ENCODE measurements around the gene PHF8. TPM values are rescaled to one million over a fixed set of nuclear protein-coding genes. Genes with fewer than 3 reads are reported as not detected.

PHF8 gene
- total RNA-seq, 1 experiment from 2014 or later: 31.0 TPM

DNA sequence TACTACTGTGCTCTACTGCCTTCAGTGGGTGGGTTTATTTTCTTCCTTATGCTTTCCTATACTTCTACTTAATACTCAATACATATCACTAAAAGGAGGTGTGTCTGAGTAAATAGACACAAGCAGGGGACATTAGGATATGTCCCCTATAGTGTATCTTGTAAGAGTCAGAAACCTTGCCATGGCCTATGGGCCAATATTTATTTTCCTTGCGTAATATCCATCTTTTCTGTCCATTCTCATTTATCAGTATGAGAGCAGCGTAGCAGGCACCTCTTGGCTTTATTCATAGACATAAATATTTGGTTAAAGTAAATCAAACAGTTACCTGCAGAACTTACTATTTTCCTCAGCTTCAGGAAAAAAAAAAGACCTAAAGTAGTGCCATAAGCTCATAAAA, 46.6 kb upstream of the PHF8 start:
- CTCF ChIA-PET: no interaction called here
- intact Hi-C loops (cut with micrococcal nuclease; ENCODE audit: unreplicated experiment): no loop called here
- H3K4me3 ChIP-seq (ENCODE audit: low read depth, low read length, poor library complexity, severe bottlenecking): no peak overlapping the region
- TF ChIP-seq, protein P1, sequence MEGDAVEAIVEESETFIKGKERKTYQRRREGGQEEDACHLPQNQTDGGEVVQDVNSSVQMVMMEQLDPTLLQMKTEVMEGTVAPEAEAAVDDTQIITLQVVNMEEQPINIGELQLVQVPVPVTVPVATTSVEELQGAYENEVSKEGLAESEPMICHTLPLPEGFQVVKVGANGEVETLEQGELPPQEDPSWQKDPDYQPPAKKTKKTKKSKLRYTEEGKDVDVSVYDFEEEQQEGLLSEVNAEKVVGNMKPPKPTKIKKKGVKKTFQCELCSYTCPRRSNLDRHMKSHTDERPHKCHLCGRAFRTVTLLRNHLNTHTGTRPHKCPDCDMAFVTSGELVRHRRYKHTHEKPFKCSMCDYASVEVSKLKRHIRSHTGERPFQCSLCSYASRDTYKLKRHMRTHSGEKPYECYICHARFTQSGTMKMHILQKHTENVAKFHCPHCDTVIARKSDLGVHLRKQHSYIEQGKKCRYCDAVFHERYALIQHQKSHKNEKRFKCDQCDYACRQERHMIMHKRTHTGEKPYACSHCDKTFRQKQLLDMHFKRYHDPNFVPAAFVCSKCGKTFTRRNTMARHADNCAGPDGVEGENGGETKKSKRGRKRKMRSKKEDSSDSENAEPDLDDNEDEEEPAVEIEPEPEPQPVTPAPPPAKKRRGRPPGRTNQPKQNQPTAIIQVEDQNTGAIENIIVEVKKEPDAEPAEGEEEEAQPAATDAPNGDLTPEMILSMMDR (conservative IDR thresholded peaks at IDR 0.05; ENCODE audit: low read depth, low read length): no peak
- TF ChIP-seq EZH2 (IDR thresholded peaks at IDR 0.05; ENCODE audit: borderline replicate concordance, low read depth, low read length, poor library complexity, severe bottlenecking): no peak
- H3K9me3 ChIP-seq (ENCODE audit: low read depth, low read length, poor library complexity, severe bottlenecking): no peaks in the 10 kb centered on the region
- H3K36me3 ChIP-seq (ENCODE audit: insufficient read depth, low read length, poor library complexity, severe bottlenecking): no peaks in the 10 kb centered on the region
- H3K27me3 ChIP-seq (replicated peaks; ENCODE audit: insufficient read depth, low read depth, low read length, poor library complexity): no peaks in the 10 kb centered on the region
- POLR2A ChIA-PET (ENCODE audit: low non-redundant PET): no interaction called here
- no TSS peak for BruUV-seq (replicated peaks)
- H3K27ac ChIP-seq (ENCODE audit: low read depth, low read length, poor library complexity, severe bottlenecking): no peak overlapping the region
- H3K4me1 ChIP-seq (ENCODE audit: insufficient read depth, low read length, poor library complexity, severe bottlenecking): no peaks in the 10 kb centered on the region
- DNase-seq (ENCODE audit: low spot score): no peak

DNA sequence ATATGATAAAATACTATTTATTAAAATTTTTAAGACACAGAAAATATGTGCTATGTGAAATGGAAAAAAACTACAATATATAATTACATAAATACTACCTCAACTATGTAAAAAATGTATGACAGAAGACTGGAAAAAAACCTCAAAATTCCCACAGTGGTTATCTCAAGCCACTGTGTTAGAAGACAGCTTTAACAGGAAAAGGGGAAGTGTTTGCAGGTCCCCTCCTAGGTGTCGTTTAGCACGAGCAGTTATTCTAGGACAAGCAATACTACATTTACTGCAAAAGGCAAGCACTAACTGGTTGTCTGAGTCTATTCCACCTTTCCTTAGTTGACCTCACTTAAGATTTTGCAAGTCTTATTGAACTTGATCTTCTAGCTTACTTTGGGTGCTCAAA, 44.9 kb upstream of the PHF8 start:
- H3K4me1 ChIP-seq (ENCODE audit: insufficient read depth, low read length, poor library complexity, severe bottlenecking): no peaks in the 10 kb centered on the region
- TF ChIP-seq, protein P1 (conservative IDR thresholded peaks at IDR 0.05; ENCODE audit: low read depth, low read length): no peak
- TF ChIP-seq EZH2 (IDR thresholded peaks at IDR 0.05; ENCODE audit: borderline replicate concordance, low read depth, low read length, poor library complexity, severe bottlenecking): no peak
- BruUV-seq (replicated peaks): no TSS peak
- ChIA-PET CTCF (no interaction called here), POLR2A (ENCODE audit: low non-redundant PET) (no interaction called here)
- no peaks in the 10 kb centered on the region for H3K27me3 ChIP-seq (replicated peaks; ENCODE audit: insufficient read depth, low read depth, low read length, poor library complexity)
- intact Hi-C loops (cut with micrococcal nuclease; ENCODE audit: unreplicated experiment): no loop called here
- DNase-seq (ENCODE audit: low spot score): no peak
- no peak overlapping the region for H3K4me3 ChIP-seq (ENCODE audit: low read depth, low read length, poor library complexity, severe bottlenecking)
- H3K9me3 ChIP-seq (ENCODE audit: low read depth, low read length, poor library complexity, severe bottlenecking): no peaks in the 10 kb centered on the region
- H3K36me3 ChIP-seq (ENCODE audit: insufficient read depth, low read length, poor library complexity, severe bottlenecking): no peaks in the 10 kb centered on the region
- H3K27ac ChIP-seq (ENCODE audit: low read depth, low read length, poor library complexity, severe bottlenecking): no peak overlapping the region

DNA sequence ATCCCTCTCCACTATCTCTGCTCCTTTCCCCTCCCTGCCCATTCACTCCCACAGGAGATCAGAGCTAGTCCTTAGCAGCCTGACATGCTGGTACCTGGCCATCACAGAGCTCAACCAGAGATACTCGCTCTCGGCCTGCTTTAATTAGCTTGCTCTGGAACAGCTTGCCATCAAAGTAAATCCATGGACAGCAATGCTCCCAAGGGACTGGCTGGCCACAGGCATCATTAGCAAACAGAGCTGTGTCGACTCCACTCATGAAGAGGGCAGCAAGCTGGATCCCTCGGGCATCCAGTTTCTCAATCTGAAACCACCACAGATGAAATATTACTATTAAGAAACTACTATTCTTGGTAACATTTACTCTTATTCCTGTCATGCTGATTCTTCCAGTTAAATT, 43.4 kb upstream of the PHF8 start:
- no peak for TF ChIP-seq EZH2 (IDR thresholded peaks at IDR 0.05; ENCODE audit: borderline replicate concordance, low read depth, low read length, poor library complexity, severe bottlenecking)
- Histone ChIP-seq H3K4me3 (ENCODE audit: low read depth, low read length, poor library complexity, severe bottlenecking) (no peak overlapping the region), H3K4me1 (ENCODE audit: insufficient read depth, low read length, poor library complexity, severe bottlenecking) (no peaks in the 10 kb centered on the region), H3K9me3 (ENCODE audit: low read depth, low read length, poor library complexity, severe bottlenecking) (no peaks in the 10 kb centered on the region), H3K27ac (ENCODE audit: low read depth, low read length, poor library complexity, severe bottlenecking) (no peak overlapping the region), H3K27me3 (replicated peaks; ENCODE audit: insufficient read depth, low read depth, low read length, poor library complexity) (no peaks in the 10 kb centered on the region), H3K36me3 (ENCODE audit: insufficient read depth, low read length, poor library complexity, severe bottlenecking) (no peaks in the 10 kb centered on the region)
- ChIA-PET CTCF (no interaction called here), POLR2A (ENCODE audit: low non-redundant PET) (interaction anchor here (0.7 kb wide), 1 partner anchor 9 kb away, joined by 3 read pairs; no protein-coding TSS in a partner anchor)
- no peak for DNase-seq (ENCODE audit: low spot score)
- intact Hi-C loops (cut with micrococcal nuclease; ENCODE audit: unreplicated experiment): no loop called here
- no TSS peak for BruUV-seq (replicated peaks)

DNA sequence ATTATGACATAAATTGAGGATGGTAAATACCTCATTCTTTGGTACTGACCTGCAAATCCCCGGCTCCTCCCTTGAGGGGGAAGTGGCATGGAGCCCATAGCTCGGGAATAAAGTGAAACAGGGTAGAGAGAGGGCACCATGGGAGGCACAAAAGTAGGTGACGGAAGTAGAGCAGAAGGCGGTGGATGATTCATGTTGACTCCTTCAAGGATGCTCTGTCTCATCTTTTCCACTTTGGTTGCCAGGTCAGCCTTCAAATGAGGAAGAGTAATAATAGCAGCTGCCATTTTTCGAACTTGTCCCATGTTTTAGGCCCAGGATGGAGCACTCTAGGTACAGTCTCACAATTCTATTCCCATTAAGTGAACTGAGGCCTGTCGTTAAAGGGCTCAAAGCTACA, 41.4 kb upstream of the PHF8 start:
- Histone ChIP-seq H3K36me3 (ENCODE audit: insufficient read depth, low read length, poor library complexity, severe bottlenecking) (no peaks in the 10 kb centered on the region), H3K27me3 (replicated peaks; ENCODE audit: insufficient read depth, low read depth, low read length, poor library complexity) (no peaks in the 10 kb centered on the region), H3K4me3 (ENCODE audit: low read depth, low read length, poor library complexity, severe bottlenecking) (no peak overlapping the region), H3K27ac (ENCODE audit: low read depth, low read length, poor library complexity, severe bottlenecking) (no peak overlapping the region), H3K9me3 (ENCODE audit: low read depth, low read length, poor library complexity, severe bottlenecking) (no peaks in the 10 kb centered on the region), H3K4me1 (ENCODE audit: insufficient read depth, low read length, poor library complexity, severe bottlenecking) (no peaks in the 10 kb centered on the region)
- intact Hi-C loops (cut with micrococcal nuclease; ENCODE audit: unreplicated experiment): no loop called here
- no peak for TF ChIP-seq EZH2 (IDR thresholded peaks at IDR 0.05; ENCODE audit: borderline replicate concordance, low read depth, low read length, poor library complexity, severe bottlenecking)
- TF ChIP-seq, protein P1 (conservative IDR thresholded peaks at IDR 0.05; ENCODE audit: low read depth, low read length): no peak
- CTCF ChIA-PET: no interaction called here
- POLR2A ChIA-PET (ENCODE audit: low non-redundant PET): no interaction called here
- DNase-seq (ENCODE audit: low spot score): no peak
- BruUV-seq (replicated peaks): no TSS peak

Data from A673 (cell line).